GM21528 (cell line): ENCODE results near the gene PLEK2.
"Not testable (repeated sequence)": the region's sequence is repeated elsewhere in the genome, so short reads cannot be mapped to it uniquely, and the experiment has no call there.

Source experiments
- ATAC-seq: cut with Tn5 transposase; IDR thresholded peaks from one replicate; pipeline ENCODE4 v1.9.1; 2021; ENCODE audit warnings: mild to moderate bottlenecking, moderate library complexity; ENCODE audit not compliant: unreplicated experiment, low FRiP score

The PLEK2 gene

DNA sequence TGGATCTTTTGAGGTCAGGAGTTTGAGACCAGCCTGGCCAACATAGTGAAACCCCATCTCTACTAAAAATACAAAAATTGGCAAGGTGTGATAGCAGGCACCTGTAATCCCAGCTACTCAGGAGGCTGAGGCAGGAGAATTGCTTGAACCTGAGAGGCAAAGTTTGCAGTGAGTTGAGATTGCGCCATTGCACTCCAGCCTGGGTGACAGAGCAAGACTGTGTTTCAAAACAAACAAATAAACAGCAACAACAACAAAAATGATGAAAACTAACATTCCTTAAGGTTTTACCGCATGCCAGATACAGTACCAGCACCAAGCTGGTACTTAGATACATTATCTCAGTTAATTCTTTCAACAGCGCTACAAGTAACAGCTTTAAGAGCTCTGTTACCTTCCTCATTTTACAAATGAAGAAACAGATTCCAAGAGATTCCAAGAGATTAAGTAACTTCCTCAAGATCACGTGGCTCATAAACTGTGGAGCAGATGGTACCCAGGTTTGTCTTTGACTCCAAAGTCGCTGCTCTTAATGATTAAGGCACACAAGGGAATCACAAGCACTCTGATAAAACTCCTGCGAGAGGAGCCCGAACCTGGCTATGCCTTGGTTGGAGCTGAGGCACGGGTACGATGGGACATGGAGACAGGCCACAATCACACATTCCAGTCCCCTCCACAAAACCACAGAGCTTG is 17.7 kb upstream of the PLEK2 start:
- no peak for ATAC-seq

DNA sequence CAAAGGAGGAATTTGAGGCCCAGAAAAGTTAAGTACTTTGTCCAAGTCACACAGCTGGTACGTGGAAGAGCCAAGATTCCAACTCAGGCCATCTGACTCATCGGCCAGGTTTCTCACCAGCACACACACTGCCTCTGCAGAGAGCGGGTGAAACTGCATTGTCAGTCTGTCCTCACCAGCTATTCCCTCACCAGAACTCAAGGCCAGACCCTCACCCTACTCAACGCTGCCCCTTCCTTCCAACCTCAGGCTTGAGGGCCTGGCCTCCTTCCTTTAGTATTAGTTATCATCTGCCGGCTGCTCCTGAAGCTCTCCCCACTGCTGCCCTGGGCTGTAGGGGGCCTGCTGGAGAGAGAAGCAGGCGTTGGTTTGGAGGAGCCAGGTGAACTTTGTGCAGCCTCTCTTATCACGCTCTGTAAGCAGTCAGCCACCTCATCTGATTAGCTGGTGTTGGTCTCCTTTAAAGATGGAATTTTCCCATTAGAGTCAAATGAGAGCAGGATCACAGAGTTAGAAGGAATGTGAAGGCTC is 16.6 kb upstream of the PLEK2 start:
- no peak for ATAC-seq

DNA sequence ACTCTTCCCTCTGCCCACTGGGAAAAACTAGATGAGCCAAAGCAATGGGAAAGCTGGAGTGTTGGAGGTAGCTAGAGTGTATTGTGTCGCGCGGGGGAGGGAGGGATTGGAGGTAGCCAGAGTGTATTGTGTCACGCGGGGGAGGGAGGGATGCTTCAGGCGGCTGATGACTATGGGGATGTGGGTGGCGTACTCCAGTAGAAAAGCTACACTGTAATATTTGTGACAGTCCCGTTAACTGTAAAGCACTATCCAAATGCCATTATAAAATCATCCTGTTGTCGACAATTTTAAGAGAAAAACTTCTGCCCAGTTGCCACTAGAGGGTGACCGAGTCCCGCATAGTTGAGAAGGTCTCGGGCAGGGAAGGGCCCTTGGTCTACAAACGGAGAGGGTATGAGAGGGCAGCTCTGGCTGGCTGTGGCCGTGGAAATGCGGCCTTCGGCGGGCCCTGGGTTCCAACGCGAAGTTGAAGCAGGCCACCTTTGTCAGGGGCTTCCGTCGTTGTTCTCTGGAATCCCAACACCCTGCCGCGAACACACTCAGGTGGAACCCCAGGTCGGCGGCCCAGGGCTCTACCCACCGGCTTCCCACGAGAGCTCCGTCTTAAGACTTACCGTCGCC is 15.1 kb upstream of the PLEK2 start:
- no peak for ATAC-seq

DNA sequence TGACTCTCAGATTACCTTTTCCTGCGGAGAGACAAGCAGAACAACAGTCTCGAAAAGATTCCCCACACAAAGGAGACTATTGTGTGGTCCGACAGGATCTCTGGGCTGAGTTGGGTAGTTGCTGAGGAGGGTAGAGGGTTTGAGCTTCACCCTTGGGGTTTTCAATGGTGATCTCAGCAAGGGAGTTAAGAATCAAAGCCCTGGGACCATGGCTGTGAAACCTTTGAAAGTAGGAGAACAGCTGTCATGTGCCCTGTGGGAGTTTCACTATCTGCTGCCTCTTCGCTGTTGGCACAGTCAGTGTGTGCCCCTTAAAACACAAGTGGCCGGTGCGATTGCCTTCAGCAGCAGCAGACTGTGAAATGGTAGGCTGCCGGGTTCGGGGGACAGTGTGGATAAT is 14.2 kb upstream of the PLEK2 start:
- no peak for ATAC-seq

DNA sequence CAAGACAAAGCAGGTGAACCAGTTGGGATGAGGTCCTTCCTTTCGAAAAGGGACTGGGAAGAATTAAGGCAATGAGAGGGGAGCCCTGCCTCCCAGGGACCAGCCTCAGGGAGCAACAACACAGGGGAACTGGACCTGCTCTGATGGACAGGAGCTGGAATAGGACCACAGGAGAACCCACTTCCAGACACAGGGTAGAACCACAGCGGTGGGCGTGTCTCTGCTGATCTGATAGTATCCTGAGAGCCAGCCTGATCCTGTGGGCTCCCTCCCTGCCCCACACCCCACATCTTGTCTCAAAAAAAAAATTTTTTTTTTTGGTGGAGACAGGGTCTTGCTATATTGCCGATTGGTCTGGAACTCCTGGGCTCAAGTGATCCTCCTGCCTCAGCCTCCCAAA is 13.6 kb upstream of the PLEK2 start:
- no peak for ATAC-seq

DNA sequence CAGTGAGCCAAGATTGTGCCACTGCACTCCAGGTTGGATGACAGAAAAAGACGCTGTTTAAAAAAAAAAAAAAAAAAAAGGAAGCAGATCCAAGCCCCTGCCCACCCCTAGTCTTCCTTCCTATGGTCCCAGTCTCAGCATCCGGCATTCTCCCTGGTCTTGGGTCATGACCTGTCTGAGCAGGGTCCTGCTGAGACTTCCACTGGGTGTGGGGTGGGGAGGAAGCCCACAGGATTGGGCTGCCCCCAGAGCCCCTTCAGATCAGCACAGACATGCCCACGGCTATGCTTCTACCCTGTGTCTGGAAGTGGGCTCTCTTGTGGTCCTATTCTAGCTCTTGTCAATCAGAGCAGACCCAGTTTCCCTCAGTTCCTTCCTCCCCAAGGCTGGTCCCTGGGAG is 12.6 kb upstream of the PLEK2 start:
- no peak for ATAC-seq

DNA sequence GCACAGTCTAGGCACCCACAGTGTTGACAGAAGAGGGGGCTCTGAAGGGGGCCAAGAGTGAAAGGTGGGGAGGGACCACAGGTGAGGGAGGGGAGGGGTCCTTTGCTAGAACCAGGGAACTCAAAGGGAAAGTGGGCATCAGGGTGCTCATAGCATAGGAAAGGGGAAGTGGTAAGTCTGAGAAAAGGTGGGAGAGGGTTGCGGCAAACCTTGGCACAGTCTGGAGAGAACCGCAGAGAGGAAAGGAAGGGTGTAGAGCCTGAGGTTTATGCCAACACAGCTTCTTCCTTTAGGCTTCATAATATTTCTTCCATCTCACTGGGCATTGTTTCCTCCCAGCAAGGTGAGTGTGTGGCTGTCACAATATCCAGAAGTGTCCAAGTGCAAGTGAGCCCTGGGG is 11.5 kb upstream of the PLEK2 start:
- no peak for ATAC-seq

DNA sequence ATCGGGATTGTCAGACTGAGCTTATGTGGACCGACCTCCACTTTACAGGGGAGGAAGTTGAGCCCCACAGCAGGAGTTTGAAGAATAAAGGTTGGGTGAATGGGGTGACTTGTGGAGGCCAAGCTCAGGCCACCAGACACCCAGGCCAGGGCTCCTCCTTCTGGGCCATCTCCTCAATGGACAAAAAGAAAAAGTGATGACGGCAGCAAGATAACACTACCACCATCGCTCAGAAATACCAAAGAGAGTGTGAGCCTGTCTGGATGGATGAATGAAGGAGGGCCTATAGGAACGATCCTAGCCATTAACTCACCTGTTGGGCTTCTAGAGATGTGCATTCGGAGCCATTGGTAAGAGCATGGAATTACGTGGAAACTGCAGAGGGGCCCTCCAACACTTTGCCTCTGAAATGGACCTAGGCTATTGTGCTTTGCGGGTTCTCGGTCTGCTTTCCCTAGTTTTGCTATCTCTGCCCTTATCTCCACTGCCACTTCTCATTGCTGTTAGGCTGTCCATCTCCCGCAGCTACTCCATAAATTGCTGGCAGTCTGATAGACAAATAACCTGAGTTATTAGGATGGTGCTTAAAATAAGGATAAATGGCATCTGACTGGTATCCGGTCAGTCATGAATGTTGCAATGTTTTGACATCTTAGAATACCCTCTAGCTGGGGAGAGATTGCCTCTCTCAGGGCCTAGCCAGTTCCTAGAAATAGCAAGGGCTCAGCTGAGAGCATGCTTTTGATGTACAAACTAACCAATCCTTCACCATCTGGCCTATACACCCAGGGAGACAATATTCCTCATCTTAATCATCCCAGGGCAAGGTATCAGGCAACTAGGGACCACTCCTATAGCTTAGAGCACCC is 9.6 kb upstream of the PLEK2 start:
- ATAC-seq = no peak

DNA sequence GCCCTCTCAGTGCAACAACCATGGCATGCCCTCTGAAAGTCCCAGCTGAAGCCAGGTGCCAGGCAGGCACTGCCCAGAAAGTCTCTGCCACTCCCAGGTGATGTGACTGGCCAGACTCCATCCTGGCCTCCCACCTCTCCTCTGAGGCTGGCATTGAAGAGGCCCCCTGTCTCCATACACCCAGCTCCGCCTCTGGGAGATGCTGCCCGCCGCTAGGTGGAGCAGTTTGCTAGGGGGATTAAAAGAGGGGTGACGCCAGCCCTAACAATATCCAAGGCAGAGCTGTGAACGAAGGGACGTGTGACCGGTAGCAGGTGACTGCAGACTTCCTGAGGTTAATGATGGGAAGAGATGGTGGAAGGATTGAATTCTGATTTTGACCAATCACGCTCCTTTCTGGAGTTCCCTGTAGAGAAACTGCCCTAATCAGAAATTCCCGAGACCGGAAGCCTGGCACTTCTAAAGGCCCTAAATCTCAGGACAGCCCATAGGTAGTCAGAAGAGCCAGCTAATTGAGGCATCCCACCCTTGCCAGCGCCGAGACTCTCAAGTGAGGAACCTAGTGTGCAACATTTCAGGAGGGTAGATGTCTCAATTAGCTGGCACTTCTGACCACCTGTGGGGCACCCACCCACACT is 8.3 kb upstream of the PLEK2 start:
- ATAC-seq = no peak

DNA sequence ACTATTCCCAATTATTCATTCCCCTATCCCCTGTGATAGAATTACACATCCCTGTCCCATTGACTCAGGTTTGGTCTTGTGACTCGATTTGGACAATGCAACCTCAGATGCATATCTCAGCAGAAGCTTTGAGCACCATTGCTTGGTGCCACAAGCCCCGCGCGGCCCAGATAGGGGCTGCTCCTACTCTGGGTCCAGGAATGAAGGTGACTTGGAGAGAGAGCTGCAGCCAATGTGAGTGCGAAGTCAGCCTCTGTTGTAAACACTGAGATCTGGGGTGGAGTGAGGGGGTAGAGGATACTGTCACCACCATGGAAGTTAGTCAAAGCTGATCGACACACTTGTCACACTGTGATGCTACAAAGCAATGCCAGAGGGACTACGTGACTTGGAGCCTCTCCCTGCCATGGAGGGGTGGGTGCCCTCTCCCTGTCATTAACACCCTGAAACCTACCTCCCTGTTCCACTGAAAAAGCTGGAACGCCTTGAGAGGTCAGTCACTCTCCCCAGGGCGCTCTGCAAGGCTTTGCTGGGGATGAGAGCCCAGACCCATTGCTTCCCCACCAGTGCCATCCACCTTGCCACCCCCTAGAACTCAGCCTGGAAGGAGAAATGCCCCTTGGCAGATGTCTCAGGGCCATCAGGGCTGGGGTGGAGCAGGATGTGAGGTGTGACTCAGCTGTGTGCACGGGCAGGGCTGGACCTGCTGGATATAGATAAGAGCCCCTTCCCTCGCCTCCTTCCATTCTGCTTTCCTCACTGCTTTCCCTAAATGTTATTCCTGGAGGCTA is 6.6 kb upstream of the PLEK2 start:
- no peak for ATAC-seq

DNA sequence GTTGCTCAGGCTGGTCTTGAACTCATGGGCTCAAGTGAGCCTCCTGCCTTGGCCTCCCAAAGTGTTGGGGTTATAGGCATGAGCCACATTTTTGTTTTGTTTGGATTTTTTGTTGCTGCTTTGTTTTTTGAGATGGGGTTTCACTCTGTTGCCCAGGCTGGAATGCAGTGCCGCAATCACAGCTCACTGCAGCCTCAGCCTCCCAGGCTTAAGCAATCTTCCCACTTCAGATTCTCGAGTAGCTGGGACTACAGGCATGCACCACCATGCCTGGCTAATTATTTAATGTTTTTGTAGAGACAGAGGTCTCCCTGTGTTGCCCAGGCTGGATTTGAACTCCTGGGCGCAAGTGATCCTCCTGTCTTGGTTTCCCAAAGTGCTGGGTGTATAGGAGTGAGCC is 5.7 kb upstream of the PLEK2 start:
- ATAC-seq = no peak

DNA sequence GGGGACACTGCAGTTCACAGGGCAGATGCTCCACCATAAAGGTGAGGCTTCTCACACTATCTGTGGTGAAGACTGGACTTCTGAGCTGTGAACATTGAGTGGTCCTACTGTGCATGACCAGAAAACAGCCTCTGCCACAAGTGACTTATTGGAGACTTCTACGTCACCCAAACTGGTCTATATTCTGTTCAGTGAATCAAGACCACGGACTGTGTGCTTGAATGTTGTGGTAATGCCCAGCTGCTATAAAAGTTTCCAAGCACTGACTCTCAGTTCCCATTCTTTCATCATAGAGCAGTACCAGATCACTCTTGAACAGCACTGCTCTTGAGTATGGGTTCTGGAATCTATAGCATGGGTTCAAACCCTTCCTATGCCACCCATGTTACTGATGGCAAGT is 4.8 kb upstream of the PLEK2 start:
- ATAC-seq = no peak

DNA sequence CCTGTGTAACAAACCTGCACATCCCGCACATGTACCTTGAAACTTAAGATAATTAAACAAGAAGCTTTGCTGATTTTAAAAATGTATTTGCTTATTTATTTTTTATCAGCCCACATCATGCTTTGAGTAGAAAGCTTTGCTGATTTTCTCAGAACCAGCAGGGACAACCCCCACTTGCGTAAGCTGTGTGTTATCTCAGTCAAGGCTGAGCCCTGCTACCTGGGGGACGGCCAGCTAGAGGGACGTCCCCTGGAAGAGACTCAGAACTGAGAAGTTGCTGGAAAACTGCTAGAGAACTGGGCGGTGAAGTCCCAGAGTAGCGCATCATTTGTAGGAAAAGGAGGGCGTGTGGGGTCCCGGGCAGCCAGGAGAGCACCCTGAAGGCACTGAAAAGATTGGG is 4.1 kb upstream of the PLEK2 start:
- ATAC-seq = no peak

DNA sequence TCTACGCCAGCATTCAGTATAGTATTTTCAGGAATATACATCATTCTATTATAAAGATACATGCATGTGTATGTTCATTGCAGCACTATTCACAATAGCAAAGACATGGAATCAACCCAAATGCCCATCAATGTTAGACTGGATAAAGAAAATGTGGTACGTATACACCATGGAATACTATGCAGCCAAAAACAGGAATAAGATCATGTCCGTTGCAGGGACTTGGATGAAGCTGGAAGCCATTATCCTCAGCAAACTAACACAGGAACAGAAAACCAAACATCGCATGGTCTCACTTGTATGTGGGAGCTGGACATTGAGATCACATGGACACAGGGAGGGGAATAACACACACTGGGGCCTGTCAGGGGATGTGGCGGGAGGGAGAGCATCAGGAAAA is 3.6 kb upstream of the PLEK2 start:
- ATAC-seq = not testable (repeated sequence)

DNA sequence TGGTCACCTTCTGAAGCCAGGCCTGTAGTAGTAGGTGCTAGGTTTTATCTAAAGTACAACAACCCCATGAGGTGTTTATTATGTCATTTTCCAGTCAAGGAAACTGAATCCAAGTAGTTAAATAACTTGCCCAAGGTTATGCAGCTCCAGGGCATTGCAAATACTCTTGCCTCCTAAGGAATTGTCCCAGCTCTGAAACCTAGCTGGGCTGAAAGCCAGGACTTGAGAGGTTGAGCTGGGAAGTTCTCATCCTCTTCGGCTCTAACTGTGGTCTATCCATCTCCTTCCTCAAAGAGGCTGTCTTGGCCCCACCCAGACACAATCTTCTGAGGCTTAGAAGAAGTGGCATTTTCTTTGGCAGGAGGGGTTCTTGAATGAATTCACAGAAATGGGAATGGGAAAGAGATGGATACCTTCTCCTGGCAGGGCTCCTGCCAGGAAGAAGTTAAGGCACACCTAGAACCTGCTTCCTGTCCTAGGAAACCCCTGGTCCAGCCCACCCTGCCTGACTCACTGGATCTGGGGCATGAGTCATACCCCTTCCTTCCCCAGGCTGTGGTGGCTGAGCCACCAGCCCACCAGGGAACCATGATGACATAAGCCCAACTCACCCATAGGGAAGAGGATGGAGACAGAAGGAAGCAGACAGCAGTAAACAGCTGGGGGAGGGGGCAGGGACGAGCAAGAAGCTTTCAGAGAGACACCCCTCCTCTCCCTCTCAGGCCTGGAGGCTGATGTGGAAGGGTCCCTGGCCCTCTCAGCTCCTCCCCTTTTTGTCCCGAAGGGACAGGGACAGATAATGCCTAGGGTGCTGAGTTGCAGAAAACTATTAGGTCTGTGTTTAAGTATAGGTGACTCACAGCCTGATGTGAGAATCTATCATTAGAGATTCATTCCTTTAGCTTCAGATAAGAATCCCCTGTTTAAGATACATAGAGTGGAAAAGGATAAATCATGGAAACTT is 2.1 kb upstream of the PLEK2 start:
- ATAC-seq = no peak

DNA sequence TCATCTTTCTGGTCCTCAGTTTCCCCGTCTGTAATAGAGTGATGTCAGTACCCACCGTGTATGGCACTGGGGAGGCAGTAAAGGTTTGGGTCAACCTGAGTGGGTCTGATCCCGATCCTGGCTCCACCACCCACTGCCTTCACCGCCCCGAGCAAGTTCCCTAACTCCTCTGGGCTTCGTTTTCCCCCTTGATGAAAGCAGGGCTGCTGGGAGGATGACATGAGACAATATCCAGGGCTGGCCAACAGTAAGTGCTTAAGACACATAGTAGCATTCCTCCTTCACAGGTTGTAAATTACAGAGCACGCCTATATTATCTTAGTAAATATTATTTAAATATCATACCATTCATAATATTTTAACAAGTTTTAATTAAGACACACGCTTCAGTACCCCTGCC is 595 bp downstream of the PLEK2 start:
- no peak for ATAC-seq

DNA sequence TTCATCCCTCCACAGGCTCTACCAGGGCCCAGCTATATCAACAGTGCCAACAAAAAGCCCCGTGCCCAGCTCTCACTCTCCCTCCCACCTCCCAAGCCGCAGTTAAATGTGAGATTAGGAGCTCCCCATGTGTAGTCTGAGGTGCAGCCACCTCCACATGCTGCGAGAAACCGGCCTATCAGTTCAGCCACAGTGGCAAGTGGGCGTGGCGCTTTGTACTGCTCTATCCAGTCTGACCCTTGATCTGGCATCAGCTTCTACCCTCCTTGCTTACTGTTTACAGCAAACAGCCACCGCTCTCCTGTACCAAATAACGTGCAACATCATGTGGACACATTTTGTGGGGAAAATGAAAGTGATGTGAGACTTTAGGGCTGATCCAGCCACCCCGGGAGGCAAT is 1.7 kb downstream of the PLEK2 start:
- ATAC-seq = no peak

DNA sequence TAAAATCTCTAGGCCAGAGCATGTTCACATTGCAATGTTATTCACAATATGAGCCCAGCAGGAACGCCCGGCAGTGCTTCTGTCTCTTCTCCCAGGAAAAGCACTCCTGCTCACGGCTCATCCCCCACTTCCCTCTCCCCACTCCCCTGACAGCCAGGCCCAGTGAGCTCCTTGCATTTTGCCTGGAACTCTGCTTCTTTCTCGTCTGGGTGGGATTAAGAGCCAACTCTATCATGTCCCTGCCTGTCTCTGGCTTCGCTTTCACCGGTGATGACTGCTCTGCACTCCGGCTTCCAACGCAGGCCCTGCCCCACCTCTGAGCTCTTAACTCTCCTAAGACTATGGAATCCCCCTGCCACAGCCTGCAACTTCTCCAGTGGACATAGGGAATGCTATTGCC is 2.5 kb downstream of the PLEK2 start:
- ATAC-seq = no peak
